GM20431 (cell line): Measurements from ENCODE around the gene FXR2.

Experiments
- in situ Hi-C: fragments of 300-500 bp; cut with MseI, MboI; formaldehyde crosslinking; loops from one replicate; pipeline ENCODE4 v1.15.0; 2020; ENCODE audit warnings: low sequenced_read_pairs; ENCODE audit not compliant: unreplicated experiment

The FXR2 gene

GRCh38 chr17:7558544-7559319, 56.0 kb downstream of the FXR2 start, which contains the start of gene TNFSF13:
Gene TNFSF13 (plus strand): TSS chr17:7558750. CDS start chr17:7559040, 290 bp downstream.
- in situ Hi-C loops = no loop called here

- in situ Hi-C loops = no loop called here
Measured at GRCh38 chr17:7557775-7558543, 56.7 kb downstream of the FXR2 start.

GRCh38 chr17:7557147-7557764, 57.4 kb downstream of the FXR2 start:
- in situ Hi-C loops = no loop called here

- in situ Hi-C loops = no loop called here
Measured at GRCh38 chr17:7556627-7557026, 58.1 kb downstream of the FXR2 start.

- in situ Hi-C loops = no loop called here
Measured at GRCh38 chr17:7555320-7555948, 59.3 kb downstream of the FXR2 start.

GRCh38 chr17:7553356-7553755, 61.3 kb downstream of the FXR2 start:
- in situ Hi-C loops = no loop called here

GRCh38 chr17:7552621-7553051, 62.1 kb downstream of the FXR2 start:
- in situ Hi-C loops = no loop called here

- in situ Hi-C loops = no loop called here
Measured at GRCh38 chr17:7551396-7551795, 63.3 kb downstream of the FXR2 start.

GRCh38 chr17:7550344-7550743, 64.4 kb downstream of the FXR2 start:
- in situ Hi-C loops = no loop called here

GRCh38 chr17:7549401-7550055, 65.2 kb downstream of the FXR2 start:
- in situ Hi-C loops = no loop called here

GRCh38 chr17:7548585-7549400, 65.9 kb downstream of the FXR2 start, which contains the start of gene TNFSF12:
Gene TNFSF12 (plus strand): TSS chr17:7549058. CDS start chr17:7549154, 96 bp downstream.
- in situ Hi-C loops = no loop called here

- in situ Hi-C loops = no loop called here
Measured at GRCh38 chr17:7544911-7545310, 69.8 kb downstream of the FXR2 start.
